PC-3 (cell line): ENCODE results near the gene CHEK1.

Experiments used
- EZH2 ChIP-seq: fragments of 300-600 bp; sonication (generic); IDR thresholded peaks from one replicate; pipeline ENCODE4 v1.6.1; 2017; ENCODE audit warnings: antibody characterized with exemption, mild to moderate bottlenecking, low read length; ENCODE audit not compliant: unreplicated experiment
- EZH2phosphoT487 ChIP-seq: fragments of 300-600 bp; sonication (generic); IDR thresholded peaks from 2 replicates; pipeline ENCODE4 v1.6.1; 2018; ENCODE audit warnings: mild to moderate bottlenecking, antibody characterized with exemption, low read length, borderline replicate concordance
- TF ChIP-seq, protein P1 (sequence below): fragments of 300-600 bp; sonication (generic); conservative IDR thresholded peaks from 2 replicates; pipeline ENCODE4 v1.5.1; 2017; ENCODE audit warnings: antibody characterized with exemption, low read depth, mild to moderate bottlenecking, low read length

GRCh38 chr11:125690006-125690405 is 65.0 kb downstream of the CHEK1 start:
- TF ChIP-seq, protein P1, sequence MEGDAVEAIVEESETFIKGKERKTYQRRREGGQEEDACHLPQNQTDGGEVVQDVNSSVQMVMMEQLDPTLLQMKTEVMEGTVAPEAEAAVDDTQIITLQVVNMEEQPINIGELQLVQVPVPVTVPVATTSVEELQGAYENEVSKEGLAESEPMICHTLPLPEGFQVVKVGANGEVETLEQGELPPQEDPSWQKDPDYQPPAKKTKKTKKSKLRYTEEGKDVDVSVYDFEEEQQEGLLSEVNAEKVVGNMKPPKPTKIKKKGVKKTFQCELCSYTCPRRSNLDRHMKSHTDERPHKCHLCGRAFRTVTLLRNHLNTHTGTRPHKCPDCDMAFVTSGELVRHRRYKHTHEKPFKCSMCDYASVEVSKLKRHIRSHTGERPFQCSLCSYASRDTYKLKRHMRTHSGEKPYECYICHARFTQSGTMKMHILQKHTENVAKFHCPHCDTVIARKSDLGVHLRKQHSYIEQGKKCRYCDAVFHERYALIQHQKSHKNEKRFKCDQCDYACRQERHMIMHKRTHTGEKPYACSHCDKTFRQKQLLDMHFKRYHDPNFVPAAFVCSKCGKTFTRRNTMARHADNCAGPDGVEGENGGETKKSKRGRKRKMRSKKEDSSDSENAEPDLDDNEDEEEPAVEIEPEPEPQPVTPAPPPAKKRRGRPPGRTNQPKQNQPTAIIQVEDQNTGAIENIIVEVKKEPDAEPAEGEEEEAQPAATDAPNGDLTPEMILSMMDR = no peak
- TF ChIP-seq EZH2 (no peak), EZH2phosphoT487 (no peak)
